Neural cell (in vitro differentiated cells): ENCODE data around the gene EHD4. TPM values are rescaled to one million over a fixed set of nuclear protein-coding genes. Genes with fewer than 3 reads are reported as not detected.

ENCODE experiments used
- H2AFZ ChIP-seq: fragments of 200-600, 300-800 bp; sonication (generic), shearing (Covaris generic); 2 replicates; pipeline ENCODE4 v1.6.0; 2014; ENCODE audit warnings: low read depth, mild to moderate bottlenecking, antibody characterized with exemption, low read length, moderate library complexity
- H3F3A ChIP-seq: fragments of 200-600 bp; shearing (Covaris generic); 2 replicates; pipeline ENCODE4 v1.6.1; 2016; ENCODE audit warnings: mild to moderate bottlenecking, moderate library complexity, mixed read lengths, antibody characterized with exemption, low read length; ENCODE audit not compliant: insufficient read depth, poor library complexity, severe bottlenecking
- H3K27ac ChIP-seq: fragments of 200-600, 300-800 bp; sonication (generic), shearing (Covaris generic); 2 replicates; pipeline ENCODE4 v1.5.1; 2014; ENCODE audit warnings: mild to moderate bottlenecking, low read length, moderate library complexity
- H3K27me3 ChIP-seq: fragments of 300-800, 200-600 bp; sonication (generic), shearing (Covaris generic); 2 replicates; pipeline ENCODE4 v1.6.0; 2014; ENCODE audit warnings: mild to moderate bottlenecking, low read depth, low read length, moderate library complexity; ENCODE audit not compliant: insufficient read depth
- H3K36me3 ChIP-seq: fragments of 300-800, 200-600 bp; sonication (generic), shearing (Covaris generic); 2 replicates; pipeline ENCODE4 v1.5.1; 2014; ENCODE audit warnings: mild to moderate bottlenecking, antibody characterized with exemption, low read length, moderate library complexity; ENCODE audit not compliant: insufficient read depth
- H3K4me2 ChIP-seq: fragments of 300-800, 200-600 bp; sonication (generic), shearing (Covaris generic); 2 replicates; pipeline ENCODE4 v1.6.0; 2014; ENCODE audit warnings: mild to moderate bottlenecking, low read length
- H3K4me3 ChIP-seq: fragments of 300-800, 200-600 bp; sonication (generic), shearing (Covaris generic); 2 replicates; pipeline ENCODE4 v1.5.1; 2014; ENCODE audit warnings: mild to moderate bottlenecking, low read length, moderate library complexity
- H3K79me2 ChIP-seq: fragments of 200-600 bp; shearing (Covaris generic); replicated peaks from 2 replicates; pipeline ENCODE4 v1.6.0; 2014; ENCODE audit warnings: mild to moderate bottlenecking, low read length, moderate library complexity; ENCODE audit not compliant: insufficient read depth
- H3K9ac ChIP-seq: fragments of 300-800, 200-600 bp; sonication (generic), shearing (Covaris generic); 2 replicates; pipeline ENCODE4 v1.6.1; 2016; ENCODE audit warnings: mild to moderate bottlenecking, low read length, mixed read lengths
- H3K9me2 ChIP-seq: fragments of 200-600 bp; shearing (Covaris generic); 2 replicates; pipeline ENCODE4 v1.6.1; 2016; ENCODE audit warnings: mild to moderate bottlenecking, low read length, mixed read lengths; ENCODE audit not compliant: insufficient read depth
- H3K9me3 ChIP-seq: fragments of 200-600, 300-800 bp; sonication (generic), shearing (Covaris generic); 2 replicates; pipeline ENCODE4 v1.6.1; 2016; ENCODE audit warnings: mild to moderate bottlenecking, mixed run types, low read length, moderate library complexity, mixed read lengths
- H4K20me1 ChIP-seq: fragments of 200-600 bp; shearing (Covaris generic); 2 replicates; pipeline ENCODE4 v1.6.1; 2016; ENCODE audit warnings: mild to moderate bottlenecking, mixed run types; ENCODE audit not compliant: insufficient read depth
- CTCF ChIP-seq: fragments of 450-650 bp; IDR thresholded peaks from 2 replicates; pipeline ENCODE4 v1.5.1; 2014; ENCODE audit warnings: antibody characterized with exemption, mild to moderate bottlenecking, moderate library complexity; ENCODE audit not compliant: poor library complexity, severe bottlenecking
- EP300 ChIP-seq: fragments of 450-650 bp; conservative IDR thresholded peaks from 2 replicates; pipeline ENCODE4 v1.6.1; 2014; ENCODE audit warnings: antibody characterized with exemption, mild to moderate bottlenecking, moderate library complexity; ENCODE audit not compliant: poor library complexity, severe bottlenecking
- EZH2 ChIP-seq: fragments of 200-600, 300-800 bp; shearing (Covaris generic), sonication (generic); IDR thresholded peaks from 2 replicates; pipeline ENCODE4 v1.6.1; 2014; ENCODE audit warnings: antibody characterized with exemption, low read length, borderline replicate concordance, mild to moderate bottlenecking; ENCODE audit not compliant: insufficient read depth, poor library complexity, severe bottlenecking
- MXI1 ChIP-seq: fragments of 450-650 bp; conservative IDR thresholded peaks from 2 replicates; pipeline ENCODE4 v1.6.1; 2014; ENCODE audit warnings: antibody characterized with exemption, mild to moderate bottlenecking; ENCODE audit not compliant: poor library complexity, severe bottlenecking
- POLR2AphosphoS5 ChIP-seq: IDR thresholded peaks from 2 replicates; pipeline ENCODE4 v1.6.1; 2012
- RAD21 ChIP-seq: fragments of 450-650 bp; conservative IDR thresholded peaks from 2 replicates; pipeline ENCODE4 v1.6.1; 2014; ENCODE audit warnings: antibody characterized with exemption, mild to moderate bottlenecking, moderate library complexity
- REST ChIP-seq: IDR thresholded peaks from 2 replicates; pipeline ENCODE4 v1.6.1; 2012; ENCODE audit warnings: borderline replicate concordance
- SMC3 ChIP-seq: fragments of 450-650 bp; conservative IDR thresholded peaks from 2 replicates; pipeline ENCODE4 v1.6.1; 2014; ENCODE audit warnings: antibody characterized with exemption, mild to moderate bottlenecking, moderate library complexity; ENCODE audit not compliant: poor library complexity
- TAF1 ChIP-seq: IDR thresholded peaks from 2 replicates; pipeline ENCODE4 v1.6.1; 2012; ENCODE audit warnings: low read depth
- polyA plus RNA-seq: library from polyadenylated mRNA; depleted of rRNA; stranded (reverse); fragments of >200 nt; gene quantifications from 2 replicates; pipeline ENCODE4 v1.2.3, GENCODE V29; 2014

EHD4 gene
- polyA plus RNA-seq, 1 donor from 2014 or later: 0.09 TPM

DNA sequence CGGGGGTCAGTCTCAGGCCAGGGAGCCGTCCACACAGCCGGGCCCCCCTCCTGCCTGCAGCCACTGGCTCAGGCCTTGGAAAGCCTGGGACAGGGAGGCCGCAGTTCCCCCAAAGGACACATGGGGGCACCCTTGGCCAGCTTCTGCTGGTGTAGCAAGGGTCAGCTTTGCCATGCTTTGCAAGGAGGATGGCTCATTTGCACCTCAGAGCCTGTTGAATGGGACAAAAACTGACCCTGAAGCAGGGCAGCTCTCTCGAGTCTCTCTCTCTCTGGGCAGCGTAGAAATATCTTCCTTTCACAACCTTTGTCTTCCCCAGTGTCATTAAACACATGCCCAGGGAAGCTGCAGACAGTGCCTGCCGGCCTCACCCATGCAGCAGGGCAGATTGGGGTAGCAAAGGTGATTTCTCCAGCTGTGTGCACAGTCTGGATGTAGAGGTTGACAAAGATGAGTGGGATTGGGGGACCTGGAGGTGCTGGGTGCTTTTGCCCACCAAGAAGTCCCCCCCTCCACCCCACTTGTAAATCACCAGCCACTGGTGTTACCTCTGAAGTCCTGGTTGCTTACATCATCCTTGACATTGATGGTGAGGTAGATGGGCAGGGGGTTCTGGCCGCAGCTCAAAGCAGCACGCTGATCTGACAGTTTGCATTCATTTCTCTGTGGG lies 17.4 kb upstream of the EHD4 start:
- H3K9me2 ChIP-seq: no peaks in the 10 kb centered on the region
- H3F3A ChIP-seq: no peaks in the 10 kb centered on the region
- H3K27ac ChIP-seq: no peak overlapping the region
- H3K4me3 ChIP-seq: no peak overlapping the region
- no peak overlapping the region for H3K9ac ChIP-seq
- TF ChIP-seq SMC3 (peak; percentile 94), CTCF (peak; percentile 98), MXI1 (no peak), POLR2AphosphoS5 (no peak), RAD21 (peak; percentile 98)
- H2AFZ ChIP-seq: no peak overlapping the region
- no peaks in the 10 kb centered on the region for H3K9me3 ChIP-seq
- H3K27me3 ChIP-seq: no peaks in the 10 kb centered on the region
- H4K20me1 ChIP-seq: no peaks in the 10 kb centered on the region
- no peaks in the 10 kb centered on the region for H3K36me3 ChIP-seq
- no peak overlapping the region for H3K4me2 ChIP-seq
- no peaks in the 10 kb centered on the region for H3K79me2 ChIP-seq

GRCh38 chr15:41988896-41989572 lies 16.7 kb upstream of the EHD4 start:
- Histone ChIP-seq H2AFZ (no peak overlapping the region), H4K20me1 (no peaks in the 10 kb centered on the region), H3K9ac (no peak overlapping the region), H3K9me3 (no peaks in the 10 kb centered on the region), H3K79me2 (no peaks in the 10 kb centered on the region), H3K27me3 (no peaks in the 10 kb centered on the region), H3K4me2 (no peak overlapping the region), H3K9me2 (no peaks in the 10 kb centered on the region), H3K4me3 (no peak overlapping the region), H3K36me3 (no peaks in the 10 kb centered on the region), H3K27ac (no peak overlapping the region), H3F3A (no peaks in the 10 kb centered on the region)
- TF ChIP-seq POLR2AphosphoS5: no peak
- no peak for TF ChIP-seq CTCF
- no peak for TF ChIP-seq RAD21
- TF ChIP-seq TAF1: no peak
- no peak for TF ChIP-seq EP300
- TF ChIP-seq SMC3: no peak
- no peak for TF ChIP-seq MXI1
- no peak for TF ChIP-seq EZH2
- no peak for TF ChIP-seq REST
